ENCODE data around the gene SMIM29.

The SMIM29 gene

GRCh38 chr6:34239500-34239825 lies 9.3 kb downstream of the SMIM29 start:
- no peaks in the 10 kb centered on the region for H3K27me3 ChIP-seq (ENCODE audit: control insufficient read depth, low read length)
- H3K9me2 ChIP-seq (replicated peaks; ENCODE audit: control insufficient read depth, low read length): no peaks in the 10 kb centered on the region
- H3K27ac ChIP-seq (ENCODE audit: low read depth, low read length): peak overlapping the region; percentile 94
- peak overlapping the region; percentile 69 for H3K4me2 ChIP-seq (ENCODE audit: low read length)
- no peaks in the 10 kb centered on the region for H3K9me3 ChIP-seq (ENCODE audit: control insufficient read depth, insufficient read depth, low read length)
- H3F3A ChIP-seq (ENCODE audit: control insufficient read depth, insufficient read depth): peaks cover 63% of the 10 kb centered on the region
- H3K4me1 ChIP-seq (ENCODE audit: control insufficient read depth, low read length): peaks cover 61% of the 10 kb centered on the region
- H3K79me2 ChIP-seq (ENCODE audit: control insufficient read depth, low read length): peaks cover 59% of the 10 kb centered on the region
- peaks cover 40% of the 10 kb centered on the region for H4K20me1 ChIP-seq (ENCODE audit: control insufficient read depth, insufficient read depth, low read depth, low read length)
- peaks cover 73% of the 10 kb centered on the region for H3K36me3 ChIP-seq (ENCODE audit: control insufficient read depth, low read length)
- H3K4me3 ChIP-seq (ENCODE audit: low read length): peak overlapping the region; percentile 80
- TF ChIP-seq EZH2phosphoT487 (IDR thresholded peaks at IDR 0.05; ENCODE audit: borderline replicate concordance, low read length) (no peak), CTCF (IDR thresholded peaks at IDR 0.05; ENCODE audit: low read depth, low read length, poor library complexity, severe bottlenecking) (no peak)

GRCh38 chr6:34238585-34239499 lies 10.0 kb downstream of the SMIM29 start:
- peaks cover 62% of the 10 kb centered on the region for H3F3A ChIP-seq (ENCODE audit: control insufficient read depth, insufficient read depth)
- H3K9me3 ChIP-seq (ENCODE audit: control insufficient read depth, insufficient read depth, low read length): no peaks in the 10 kb centered on the region
- peaks cover 60% of the 10 kb centered on the region for H3K4me1 ChIP-seq (ENCODE audit: control insufficient read depth, low read length)
- peaks cover 66% of the 10 kb centered on the region for H3K36me3 ChIP-seq (ENCODE audit: control insufficient read depth, low read length)
- no peaks in the 10 kb centered on the region for H3K9me2 ChIP-seq (replicated peaks; ENCODE audit: control insufficient read depth, low read length)
- peaks cover 59% of the 10 kb centered on the region for H3K79me2 ChIP-seq (ENCODE audit: control insufficient read depth, low read length)
- H3K27me3 ChIP-seq (ENCODE audit: control insufficient read depth, low read length): no peaks in the 10 kb centered on the region
- peaks cover 37% of the 10 kb centered on the region for H4K20me1 ChIP-seq (ENCODE audit: control insufficient read depth, insufficient read depth, low read depth, low read length)
- TF ChIP-seq EZH2phosphoT487 (IDR thresholded peaks at IDR 0.05; ENCODE audit: borderline replicate concordance, low read length) (no peak), CTCF (IDR thresholded peaks at IDR 0.05; ENCODE audit: low read depth, low read length, poor library complexity, severe bottlenecking) (no peak)
- H3K4me2 ChIP-seq (ENCODE audit: low read length): peak overlapping the region; percentile 69
- peak overlapping the region; percentile 80 for H3K4me3 ChIP-seq (ENCODE audit: low read length)
- H3K27ac ChIP-seq (ENCODE audit: low read depth, low read length): peak overlapping the region; percentile 94

- TF ChIP-seq CTCF (IDR thresholded peaks at IDR 0.05; ENCODE audit: low read depth, low read length, poor library complexity, severe bottlenecking): peak; percentile 55
- no peak for TF ChIP-seq EZH2phosphoT487 (IDR thresholded peaks at IDR 0.05; ENCODE audit: borderline replicate concordance, low read length)
- Histone ChIP-seq H3K27me3 (ENCODE audit: control insufficient read depth, low read length) (no peaks in the 10 kb centered on the region), H3K36me3 (ENCODE audit: control insufficient read depth, low read length) (peaks cover 58% of the 10 kb centered on the region), H3K27ac (ENCODE audit: low read depth, low read length) (peak overlapping the region; percentile 94), H3K79me2 (ENCODE audit: control insufficient read depth, low read length) (peaks cover 59% of the 10 kb centered on the region), H3K4me1 (ENCODE audit: control insufficient read depth, low read length) (peaks cover 57% of the 10 kb centered on the region), H3K9me3 (ENCODE audit: control insufficient read depth, insufficient read depth, low read length) (no peaks in the 10 kb centered on the region), H3K9me2 (replicated peaks; ENCODE audit: control insufficient read depth, low read length) (no peaks in the 10 kb centered on the region), H3K4me3 (ENCODE audit: low read length) (peak overlapping the region; percentile 80), H4K20me1 (ENCODE audit: control insufficient read depth, insufficient read depth, low read depth, low read length) (peaks cover 30% of the 10 kb centered on the region), H3F3A (ENCODE audit: control insufficient read depth, insufficient read depth) (peaks cover 62% of the 10 kb centered on the region), H3K4me2 (ENCODE audit: low read length) (peak overlapping the region; percentile 69)
Observed at GRCh38 chr6:34237722-34238584, 10.9 kb downstream of the SMIM29 start.

Measured in DOHH2 (cell line).